Activated CD8-positive, alpha-beta T cell treated with anti-CD3 and anti-CD28 coated beads for 36 hours (primary cell): ENCODE data around the gene PCDHA1. TPM values are rescaled to one million over a fixed set of nuclear protein-coding genes. Genes with fewer than 3 reads are reported as not detected.

ENCODE experiments used
- ATAC-seq: fragments of 200-7000 bp; cut with Tn5 transposase; one replicate; pipeline ENCODE4 v1.10.0; 2021; ENCODE audit warnings: mild to moderate bottlenecking, moderate library complexity
- CTCF ChIA-PET: fragments of 350-600 bp; sonication (Branson Sonifier 250); formaldehyde crosslinking; loops from one replicate; lab custom pipeline; 2021; ENCODE audit warnings: antibody characterized with exemption; lab: Charles Lee
- POLR2A ChIA-PET: fragments of 350-600 bp; sonication (Branson Sonifier 250); formaldehyde crosslinking; loops from one replicate; lab custom pipeline; 2021; ENCODE audit warnings: antibody characterized with exemption; lab: Charles Lee
- DNase-seq: peaks from one replicate; pipeline ENCODE4 v3.0.0-alpha.2; 2020
- H3K27ac Mint-ChIP-seq: one replicate; pipeline ENCODE4 v1.8.0; 2021; ENCODE audit warnings: mild to moderate bottlenecking, mixed read lengths
- H3K27me3 Mint-ChIP-seq: one replicate; pipeline ENCODE4 v1.8.0; 2021; ENCODE audit warnings: mixed read lengths
- H3K36me3 Mint-ChIP-seq: one replicate; pipeline ENCODE4 v1.8.0; 2021; ENCODE audit warnings: low read depth, mixed read lengths
- H3K4me1 Mint-ChIP-seq: one replicate; pipeline ENCODE4 v1.8.0; 2021; ENCODE audit warnings: low read depth, mixed read lengths
- H3K4me3 Mint-ChIP-seq: one replicate; pipeline ENCODE4 v1.8.0; 2021; ENCODE audit warnings: mild to moderate bottlenecking, moderate library complexity, mixed read lengths
- H3K9me3 Mint-ChIP-seq: one replicate; pipeline ENCODE4 v1.8.0; 2021; ENCODE audit warnings: mixed read lengths
- CTCF ChIP-seq: fragments of 200-600 bp; IDR thresholded peaks from one replicate; pipeline ENCODE4 v1.8.0; 2022; ENCODE audit warnings: antibody characterized with exemption, mild to moderate bottlenecking
- intact Hi-C: fragments of 100-400 bp; cut with micrococcal nuclease; formaldehyde crosslinking; loops from one replicate; pipeline ENCODE4 v1.10.0; 2022
- total RNA-seq, 2 experiments: library from RNA; stranded (reverse); gene quantifications; one replicate each; pipeline ENCODE4 v1.2.3, GENCODE V29; 2021

The PCDHA1 gene
- total RNA-seq, 2 experiments from 2014 or later = not detected

- ChIA-PET CTCF (interaction anchor here (0.9 to 1.4 kb wide), 2 partner anchors 68 to 198 kb away, joined by 3 read pairs; no protein-coding TSS in a partner anchor), POLR2A (no interaction called here)
- no peak overlapping the region for H3K27ac Mint-ChIP-seq
- no peak for TF ChIP-seq CTCF
- H3K27me3 Mint-ChIP-seq = peaks cover 6% of the 10 kb centered on the region
- no peak for DNase-seq
- no peak for ATAC-seq
- no peaks in the 10 kb centered on the region for H3K36me3 Mint-ChIP-seq
- H3K9me3 Mint-ChIP-seq = no peaks in the 10 kb centered on the region
- intact Hi-C loops = no loop called here
- H3K4me3 Mint-ChIP-seq = no peak overlapping the region
- no peaks in the 10 kb centered on the region for H3K4me1 Mint-ChIP-seq
These were observed 253.6 kb downstream of the PCDHA1 start for GRCh38 chr5:141039517-141039916.

GRCh38 chr5:141040093-141040770, 254.3 kb downstream of the PCDHA1 start:
- CTCF ChIA-PET = interaction anchor here (0.6 to 1.6 kb wide), 7 partner anchors 44 to 330 kb away, joined by 3 to 5 read pairs (median 3); no protein-coding TSS in a partner anchor
- Mint-ChIP-seq H3K9me3 (no peaks in the 10 kb centered on the region), H3K4me1 (no peaks in the 10 kb centered on the region), H3K27ac (no peak overlapping the region), H3K36me3 (no peaks in the 10 kb centered on the region), H3K27me3 (peaks cover 6% of the 10 kb centered on the region), H3K4me3 (no peak overlapping the region)
- peak; percentile 19 for TF ChIP-seq CTCF
- no peak for ATAC-seq
- intact Hi-C loops = loop anchor here (5.0 kb wide), 1 partner anchor 168 kb away; no protein-coding TSS in a partner anchor
- DNase-seq = no peak
- POLR2A ChIA-PET = no interaction called here

GRCh38 chr5:141040771-141041426, 255.0 kb downstream of the PCDHA1 start:
- Mint-ChIP-seq H3K4me1 (no peaks in the 10 kb centered on the region), H3K4me3 (no peak overlapping the region), H3K27ac (no peak overlapping the region), H3K27me3 (peaks cover 10% of the 10 kb centered on the region), H3K36me3 (no peaks in the 10 kb centered on the region), H3K9me3 (no peaks in the 10 kb centered on the region)
- peak; percentile 65 for TF ChIP-seq CTCF
- DNase-seq = peak; percentile 88
- ATAC-seq = peak; percentile 77
- POLR2A ChIA-PET = no interaction called here
- intact Hi-C loops = loop anchor here (5.0 kb wide), 1 partner anchor 169 kb away; no protein-coding TSS in a partner anchor
- CTCF ChIA-PET = interaction anchor here (0.6 to 1.6 kb wide), 6 partner anchors 43 to 330 kb away, joined by 3 to 5 read pairs (median 3); no protein-coding TSS in a partner anchor

GRCh38 chr5:141041427-141041785, 255.5 kb downstream of the PCDHA1 start:
- ChIA-PET POLR2A (no interaction called here), CTCF (interaction anchor here (1.1 to 1.6 kb wide), 3 partner anchors 43 to 277 kb away, joined by 3 to 5 read pairs (median 3); no protein-coding TSS in a partner anchor)
- intact Hi-C loops = loop anchor here (5.0 kb wide), 1 partner anchor 169 kb away; no protein-coding TSS in a partner anchor
- no peak for ATAC-seq
- Mint-ChIP-seq H3K4me1 (no peaks in the 10 kb centered on the region), H3K4me3 (no peak overlapping the region), H3K9me3 (no peaks in the 10 kb centered on the region), H3K36me3 (no peaks in the 10 kb centered on the region), H3K27me3 (peaks cover 12% of the 10 kb centered on the region), H3K27ac (no peak overlapping the region)
- DNase-seq = no peak
- no peak for TF ChIP-seq CTCF

- H3K27ac Mint-ChIP-seq = no peak overlapping the region
- no peaks in the 10 kb centered on the region for H3K9me3 Mint-ChIP-seq
- no peaks in the 10 kb centered on the region for H3K36me3 Mint-ChIP-seq
- DNase-seq = no peak
- H3K4me3 Mint-ChIP-seq = no peak overlapping the region
- CTCF ChIA-PET = no interaction called here
- no peaks in the 10 kb centered on the region for H3K4me1 Mint-ChIP-seq
- ATAC-seq = no peak
- H3K27me3 Mint-ChIP-seq = peaks cover 18% of the 10 kb centered on the region
- POLR2A ChIA-PET = no interaction called here
- TF ChIP-seq CTCF = no peak
- intact Hi-C loops = loop anchor here (5.0 kb wide), 1 partner anchor 170 kb away; no protein-coding TSS in a partner anchor
These were observed 256.6 kb downstream of the PCDHA1 start for GRCh38 chr5:141042555-141042954.
